ENCODE results near the gene RNF34. TPM values are rescaled to one million over a fixed set of nuclear protein-coding genes. Genes with fewer than 3 reads are reported as not detected.
"Not testable (repeated sequence)": the region's sequence is repeated elsewhere in the genome, so short reads cannot be mapped to it uniquely, and the experiment has no call there.

The RNF34 gene
- total RNA-seq, 1 experiment from 2014 or later, result 54.1 TPM

DNA sequence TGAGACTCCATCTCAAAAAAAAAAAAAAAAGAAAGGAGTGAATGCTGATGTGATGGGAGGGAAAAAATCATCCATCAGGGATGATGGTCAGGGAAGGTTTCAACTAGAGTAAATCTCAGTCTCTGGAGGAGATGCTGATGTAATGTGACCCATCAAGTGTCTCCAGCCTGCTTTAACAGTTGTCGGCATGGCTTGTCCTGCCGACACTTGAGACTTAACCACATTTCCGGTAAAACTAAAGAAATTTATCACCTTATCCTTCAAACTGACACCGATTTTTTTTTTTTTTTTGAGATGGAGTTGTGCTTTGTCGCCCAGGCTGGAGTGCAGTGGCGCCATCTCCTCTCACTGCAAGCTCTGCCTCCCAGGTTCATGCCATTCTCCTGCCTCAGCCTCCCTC is 26.2 kb upstream of the RNF34 start:
- no peaks in the 10 kb centered on the region for H3K9me3 ChIP-seq
- intact Hi-C loops (cut with micrococcal nuclease; ENCODE audit: unreplicated experiment), result no loop called here
- H3K36me3 Mint-ChIP-seq (ENCODE audit: insufficient read depth, unreplicated experiment), result peaks cover 13% of the 10 kb centered on the region
- H3K4me1 Mint-ChIP-seq (ENCODE audit: low read depth, unreplicated experiment), result peaks cover 10% of the 10 kb centered on the region
- no peak overlapping the region for H3K4me3 ChIP-seq (ENCODE audit: low read depth, low read length)
- CTCF ChIA-PET, result no interaction called here
- BruUV-seq (replicated peaks), result no TSS peak
- TF ChIP-seq, protein P1, sequence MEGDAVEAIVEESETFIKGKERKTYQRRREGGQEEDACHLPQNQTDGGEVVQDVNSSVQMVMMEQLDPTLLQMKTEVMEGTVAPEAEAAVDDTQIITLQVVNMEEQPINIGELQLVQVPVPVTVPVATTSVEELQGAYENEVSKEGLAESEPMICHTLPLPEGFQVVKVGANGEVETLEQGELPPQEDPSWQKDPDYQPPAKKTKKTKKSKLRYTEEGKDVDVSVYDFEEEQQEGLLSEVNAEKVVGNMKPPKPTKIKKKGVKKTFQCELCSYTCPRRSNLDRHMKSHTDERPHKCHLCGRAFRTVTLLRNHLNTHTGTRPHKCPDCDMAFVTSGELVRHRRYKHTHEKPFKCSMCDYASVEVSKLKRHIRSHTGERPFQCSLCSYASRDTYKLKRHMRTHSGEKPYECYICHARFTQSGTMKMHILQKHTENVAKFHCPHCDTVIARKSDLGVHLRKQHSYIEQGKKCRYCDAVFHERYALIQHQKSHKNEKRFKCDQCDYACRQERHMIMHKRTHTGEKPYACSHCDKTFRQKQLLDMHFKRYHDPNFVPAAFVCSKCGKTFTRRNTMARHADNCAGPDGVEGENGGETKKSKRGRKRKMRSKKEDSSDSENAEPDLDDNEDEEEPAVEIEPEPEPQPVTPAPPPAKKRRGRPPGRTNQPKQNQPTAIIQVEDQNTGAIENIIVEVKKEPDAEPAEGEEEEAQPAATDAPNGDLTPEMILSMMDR (IDR thresholded peaks at IDR 0.05; ENCODE audit: insufficient read depth in 1 of 2, low read depth in 1 of 2, low read length in 1 of 2, severe bottlenecking in 1 of 2, unreplicated experiment in 1 of 2), result no peak
- H3K4me1 ChIP-seq, result peaks cover 15% of the 10 kb centered on the region
- no peaks in the 10 kb centered on the region for H3K27me3 ChIP-seq (replicated peaks; ENCODE audit: control insufficient read depth, insufficient read depth, low read length)
- POLR2A ChIA-PET, result no interaction called here
- no peak for DNase-seq
- H3K36me3 ChIP-seq (ENCODE audit: control insufficient read depth, insufficient read depth, low read length), result no peaks in the 10 kb centered on the region
- H3K4me3 Mint-ChIP-seq (ENCODE audit: unreplicated experiment), result no peak overlapping the region
- no peaks in the 10 kb centered on the region for H3K27me3 Mint-ChIP-seq (ENCODE audit: insufficient read depth, unreplicated experiment)
- H3K9me3 Mint-ChIP-seq (ENCODE audit: unreplicated experiment), result no peaks in the 10 kb centered on the region
- no peak overlapping the region for H3K27ac Mint-ChIP-seq (ENCODE audit: unreplicated experiment)

DNA sequence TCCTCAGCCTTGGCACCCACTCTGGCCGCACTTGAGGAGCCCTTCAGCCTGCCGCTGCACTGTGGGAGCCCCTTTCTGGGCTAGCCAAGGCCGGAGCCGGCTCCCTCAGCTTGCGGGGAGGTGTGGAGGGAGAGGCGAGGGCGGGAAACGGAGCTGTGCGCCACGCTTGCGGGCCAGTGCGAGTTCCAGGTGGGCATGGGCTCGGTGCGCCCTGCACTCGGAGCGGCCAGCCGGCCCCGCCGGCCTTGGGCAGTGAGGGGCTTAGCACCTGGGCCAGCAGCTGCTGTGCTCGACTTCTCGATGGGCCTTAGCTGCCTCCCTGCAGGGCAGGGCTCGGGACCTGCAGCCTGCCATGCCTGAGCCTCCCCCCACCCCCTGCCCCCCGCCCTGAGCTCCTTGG is 25.6 kb upstream of the RNF34 start:
- DNase-seq; CTCF ChIA-PET; H3K27ac Mint-ChIP-seq (ENCODE audit: unreplicated experiment); H3K9me3 Mint-ChIP-seq (ENCODE audit: unreplicated experiment); H3K4me3 ChIP-seq (ENCODE audit: low read depth, low read length); H3K4me3 Mint-ChIP-seq (ENCODE audit: unreplicated experiment); H3K27me3 ChIP-seq (replicated peaks; ENCODE audit: control insufficient read depth, insufficient read depth, low read length); H3K27me3 Mint-ChIP-seq (ENCODE audit: insufficient read depth, unreplicated experiment); H3K9me3 ChIP-seq; H3K36me3 ChIP-seq (ENCODE audit: control insufficient read depth, insufficient read depth, low read length); POLR2A ChIA-PET; intact Hi-C loops (cut with micrococcal nuclease; ENCODE audit: unreplicated experiment); BruUV-seq (replicated peaks): not testable (repeated sequence)
- peaks cover 10% of the 10 kb centered on the region for H3K4me1 Mint-ChIP-seq (ENCODE audit: low read depth, unreplicated experiment)
- peaks cover 15% of the 10 kb centered on the region for H3K4me1 ChIP-seq
- H3K36me3 Mint-ChIP-seq (ENCODE audit: insufficient read depth, unreplicated experiment), result peaks cover 13% of the 10 kb centered on the region

DNA sequence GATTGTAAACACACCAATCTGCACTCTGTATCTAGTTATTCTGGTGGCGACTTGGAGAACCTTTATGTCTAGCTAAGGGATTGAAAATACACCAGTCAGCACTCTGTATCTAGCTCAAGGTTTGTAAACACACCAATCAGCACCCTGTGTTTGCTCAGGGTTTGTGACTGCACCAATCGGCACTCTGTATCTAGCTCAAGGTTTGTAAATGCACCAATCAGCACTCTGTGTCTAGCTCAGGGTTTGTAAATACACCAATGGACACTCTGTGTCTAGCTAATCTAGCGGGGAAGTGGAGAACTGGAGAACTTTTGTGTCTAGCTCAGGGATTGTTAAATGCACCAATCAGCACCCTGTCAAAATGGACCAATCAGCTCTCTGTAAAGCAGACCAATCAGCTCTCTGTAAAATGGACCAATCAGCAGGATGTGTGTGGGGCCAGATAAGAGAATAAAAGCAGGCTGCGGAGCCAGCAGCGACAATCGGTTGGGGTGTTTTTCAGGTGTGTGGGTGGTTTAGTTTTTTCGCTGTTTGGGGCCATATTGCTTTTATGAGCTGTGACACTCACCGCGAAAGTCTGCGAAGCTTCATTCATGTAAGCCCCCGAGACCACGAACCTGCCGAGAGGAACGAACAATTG is 24.9 kb upstream of the RNF34 start:
- peaks cover 15% of the 10 kb centered on the region for H3K4me1 ChIP-seq
- DNase-seq; H3K27me3 Mint-ChIP-seq (ENCODE audit: insufficient read depth, unreplicated experiment); H3K27me3 ChIP-seq (replicated peaks; ENCODE audit: control insufficient read depth, insufficient read depth, low read length); intact Hi-C loops (cut with micrococcal nuclease; ENCODE audit: unreplicated experiment); H3K36me3 ChIP-seq (ENCODE audit: control insufficient read depth, insufficient read depth, low read length); CTCF ChIA-PET; BruUV-seq (replicated peaks); H3K9me3 ChIP-seq; H3K4me3 Mint-ChIP-seq (ENCODE audit: unreplicated experiment); H3K4me3 ChIP-seq (ENCODE audit: low read depth, low read length); H3K9me3 Mint-ChIP-seq (ENCODE audit: unreplicated experiment); H3K27ac Mint-ChIP-seq (ENCODE audit: unreplicated experiment): not testable (repeated sequence)
- peaks cover 13% of the 10 kb centered on the region for H3K36me3 Mint-ChIP-seq (ENCODE audit: insufficient read depth, unreplicated experiment)
- H3K4me1 Mint-ChIP-seq (ENCODE audit: low read depth, unreplicated experiment), result peaks cover 10% of the 10 kb centered on the region
- POLR2A ChIA-PET, result interaction anchor here (0.6 kb wide), 1 partner anchor 79 kb away, joined by 3 read pairs; the partner anchor contains the start of gene CAMKK2

DNA sequence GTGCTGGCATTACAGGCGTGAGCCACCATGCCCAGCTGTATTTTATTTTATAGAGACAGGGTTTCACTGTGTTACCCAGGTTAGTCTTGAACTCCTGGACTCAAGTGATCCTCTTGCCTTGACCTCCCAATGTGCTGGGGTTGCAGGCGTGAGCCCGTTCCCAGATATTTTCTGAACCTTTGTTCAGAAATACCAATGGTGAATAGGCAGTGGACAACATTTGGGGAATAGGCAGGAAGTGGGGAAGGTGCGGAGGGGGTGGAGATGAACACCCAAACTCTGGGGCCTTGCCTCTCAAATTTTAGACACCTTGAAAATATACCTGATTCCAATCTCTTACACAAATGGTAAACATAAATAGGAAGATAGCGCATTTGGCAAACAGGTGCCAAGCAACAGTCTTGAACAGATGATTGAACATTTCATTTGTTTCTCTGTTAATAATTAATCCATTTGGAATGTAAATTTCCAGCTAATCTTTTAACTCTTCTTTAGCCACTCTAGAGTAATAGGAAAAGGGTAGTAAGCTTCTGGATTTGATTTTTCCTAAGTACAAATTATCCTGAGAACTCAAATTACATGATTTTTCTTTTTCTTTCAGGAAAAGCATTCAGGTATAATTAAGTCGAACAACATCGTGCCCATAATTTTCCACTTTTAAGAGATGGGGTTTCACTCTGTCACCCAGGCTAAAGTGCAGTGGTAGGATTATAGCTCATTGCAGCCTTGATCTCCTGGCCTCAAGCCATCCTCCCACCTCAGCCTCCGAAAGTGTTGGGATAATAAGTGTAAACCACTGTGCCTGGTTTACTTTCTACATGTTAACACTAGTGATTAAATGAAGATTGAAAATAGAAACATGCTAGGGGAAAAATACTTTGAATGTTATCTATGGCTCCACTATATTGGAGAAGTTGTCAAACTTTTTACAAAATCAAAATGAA is 22.9 kb upstream of the RNF34 start:
- peak in 1 of 2 experiments; percentile 50 for DNase-seq
- no peaks in the 10 kb centered on the region for H3K9me3 Mint-ChIP-seq (ENCODE audit: unreplicated experiment)
- TF ChIP-seq, protein P1 (IDR thresholded peaks at IDR 0.05; ENCODE audit: insufficient read depth in 1 of 2, low read depth in 1 of 2, low read length in 1 of 2, severe bottlenecking in 1 of 2, unreplicated experiment in 1 of 2), result no peak
- Histone ChIP-seq H3K9me3 (no peaks in the 10 kb centered on the region), H3K36me3 (ENCODE audit: control insufficient read depth, insufficient read depth, low read length) (no peaks in the 10 kb centered on the region), H3K27me3 (replicated peaks; ENCODE audit: control insufficient read depth, insufficient read depth, low read length) (no peaks in the 10 kb centered on the region), H3K4me3 (ENCODE audit: low read depth, low read length) (no peak overlapping the region), H3K4me1 (peaks cover 15% of the 10 kb centered on the region)
- ChIA-PET CTCF (interaction anchor here (0.6 kb wide), 1 partner anchor 418 kb away, joined by 3 read pairs; no protein-coding TSS in a partner anchor), POLR2A (interaction anchor here (1.0 to 1.5 kb wide), 4 partner anchors 22 to 25 kb away, joined by 3 to 5 read pairs (median 4); partner anchors contain the start of genes ANAPC5 and RNF34)
- peak overlapping the region; percentile 63 for H3K4me3 Mint-ChIP-seq (ENCODE audit: unreplicated experiment)
- intact Hi-C loops (cut with micrococcal nuclease; ENCODE audit: unreplicated experiment), result no loop called here
- no peaks in the 10 kb centered on the region for H3K27me3 Mint-ChIP-seq (ENCODE audit: insufficient read depth, unreplicated experiment)
- peak overlapping the region; percentile 91 for H3K27ac Mint-ChIP-seq (ENCODE audit: unreplicated experiment)
- peaks cover 10% of the 10 kb centered on the region for H3K4me1 Mint-ChIP-seq (ENCODE audit: low read depth, unreplicated experiment)
- peaks cover 13% of the 10 kb centered on the region for H3K36me3 Mint-ChIP-seq (ENCODE audit: insufficient read depth, unreplicated experiment)
- BruUV-seq (replicated peaks), result no TSS peak
